HG03378 (cell line): ENCODE results near the gene BST2.

ENCODE experiments used
- ATAC-seq: cut with Tn5 transposase; IDR thresholded peaks from one replicate; pipeline ENCODE4 v1.9.1; 2021; ENCODE audit warnings: mild to moderate bottlenecking, moderate library complexity; ENCODE audit not compliant: unreplicated experiment

Gene BST2

GRCh38 chr19:17405250-17406045, at the start of gene BST2:
Gene BST2, minus strand, starts transcription at chr19:17405630. Its CDS starts 55 bp downstream, at chr19:17405575.
- peak; percentile 71 for ATAC-seq

DNA sequence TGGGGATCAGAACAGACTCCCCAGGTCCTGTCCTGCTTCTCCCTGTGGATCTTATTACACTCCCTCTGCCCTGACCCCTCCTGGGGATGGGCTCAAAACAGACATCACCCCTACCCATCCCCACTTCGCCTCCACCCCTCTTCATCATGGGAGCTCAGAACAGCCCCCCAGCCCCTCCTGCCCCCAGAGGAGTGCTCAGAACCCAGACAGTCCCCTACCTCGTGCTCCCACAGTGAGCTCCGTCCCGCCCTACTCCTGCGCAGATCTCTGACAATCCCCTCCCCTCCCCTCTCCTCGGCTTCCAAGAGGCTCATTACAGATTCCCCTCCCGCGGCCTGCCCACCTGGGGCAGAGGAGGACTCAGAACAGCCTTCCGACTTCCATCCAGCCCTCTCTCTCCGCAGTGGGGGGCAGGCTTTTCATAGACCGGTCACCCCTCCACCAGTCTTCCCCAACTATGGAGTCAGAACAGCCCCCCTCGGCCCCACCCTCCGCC, 49.2 kb upstream of the BST2 start:
- no peak for ATAC-seq

GRCh38 chr19:17451820-17452219, 46.4 kb upstream of the BST2 start:
- no peak for ATAC-seq

- no peak for ATAC-seq
Observed at GRCh38 chr19:17450264-17451075, 45.0 kb upstream of the BST2 start.

GRCh38 chr19:17448131-17448967, 42.9 kb upstream of the BST2 start, which contains the start of gene TMEM221:
Gene TMEM221, minus strand, starts transcription at chr19:17448668. Its CDS starts 206 bp downstream, at chr19:17448462.
- ATAC-seq = no peak

DNA sequence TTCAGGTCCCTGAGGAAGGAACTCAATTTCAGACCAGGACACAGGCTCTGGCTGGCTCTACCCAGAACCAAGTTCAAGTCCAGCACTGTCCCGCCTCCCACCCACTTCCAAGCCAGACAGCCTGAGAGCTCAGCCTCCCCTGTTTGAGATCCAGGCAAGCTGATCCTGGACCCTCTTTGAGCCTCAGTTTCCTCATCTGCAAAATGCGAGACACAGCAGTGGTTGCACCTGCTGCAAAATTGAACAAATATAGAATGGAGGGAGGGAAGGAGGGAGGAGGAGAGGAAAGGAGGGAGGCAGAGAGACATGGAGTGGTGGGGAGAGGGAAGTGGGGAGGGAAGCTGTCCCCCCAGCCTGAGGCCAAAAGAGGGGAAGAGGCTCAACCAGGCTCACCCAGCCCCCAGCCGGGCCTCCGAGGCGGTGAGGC, 42.3 kb upstream of the BST2 start:
- no peak for ATAC-seq

DNA sequence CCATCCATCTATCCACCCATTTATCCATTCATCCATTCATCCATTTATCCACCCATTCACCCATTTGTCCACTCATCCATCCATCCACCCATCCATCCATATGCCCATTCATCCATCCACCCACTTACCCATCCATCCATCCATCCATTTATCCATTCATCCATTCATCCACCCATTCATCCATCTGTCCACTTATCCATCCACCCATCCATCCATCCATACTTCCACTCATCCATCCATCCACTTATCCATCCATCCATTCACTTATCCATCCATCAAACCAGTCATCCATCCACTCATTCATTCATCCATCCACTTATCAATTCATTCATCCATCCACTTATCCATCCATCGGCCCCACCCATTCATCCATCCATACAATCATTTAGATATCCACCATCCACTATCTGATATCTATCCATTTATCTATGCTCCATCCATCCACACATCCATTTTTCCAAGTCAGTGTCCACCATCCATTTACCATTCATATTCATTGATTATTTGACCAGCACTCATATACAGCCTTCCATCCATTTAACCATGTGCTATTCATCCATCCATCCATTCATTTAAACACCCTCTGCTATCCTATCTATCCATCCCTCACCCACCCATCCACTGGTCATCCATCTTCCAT, 40.2 kb upstream of the BST2 start:
- no peak for ATAC-seq

DNA sequence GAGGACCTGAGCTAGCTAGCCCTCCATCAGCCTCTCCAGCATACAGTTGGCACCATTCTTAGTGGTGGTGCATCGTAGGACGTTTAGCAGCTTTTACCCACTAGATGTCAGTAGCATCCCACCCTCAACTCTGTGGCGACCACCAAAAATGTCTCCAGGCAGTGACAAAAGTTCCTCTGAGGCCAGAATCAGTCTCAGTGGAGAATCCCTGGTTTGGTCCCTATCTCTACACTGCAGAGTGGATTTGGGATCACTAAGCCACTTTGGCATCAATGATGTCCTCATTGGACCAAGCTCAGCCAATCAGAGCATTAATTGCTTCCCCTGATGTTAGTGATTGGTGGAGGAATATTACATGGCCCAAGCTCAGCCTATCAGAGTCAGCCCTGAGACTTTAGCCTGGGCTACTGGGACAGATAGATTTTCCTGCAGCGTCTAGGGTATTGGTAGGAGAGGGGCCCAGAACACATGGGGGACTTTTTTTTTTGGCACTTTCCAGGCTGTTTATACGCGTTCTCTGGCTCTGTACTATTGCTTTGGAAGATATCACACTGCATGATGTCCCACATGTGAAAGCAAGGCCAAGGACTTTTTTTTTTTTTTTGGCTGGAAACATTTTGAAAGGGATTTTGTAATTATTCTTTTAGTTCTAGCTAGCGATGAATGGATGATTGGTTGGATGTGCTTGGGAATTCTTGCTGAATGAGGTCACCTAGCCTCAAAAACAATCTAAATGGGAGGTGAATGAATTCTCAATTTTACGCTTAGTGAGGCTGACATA, 36.0 kb upstream of the BST2 start:
- no peak for ATAC-seq

GRCh38 chr19:17436874-17437267, 31.4 kb upstream of the BST2 start:
- no peak for ATAC-seq

DNA sequence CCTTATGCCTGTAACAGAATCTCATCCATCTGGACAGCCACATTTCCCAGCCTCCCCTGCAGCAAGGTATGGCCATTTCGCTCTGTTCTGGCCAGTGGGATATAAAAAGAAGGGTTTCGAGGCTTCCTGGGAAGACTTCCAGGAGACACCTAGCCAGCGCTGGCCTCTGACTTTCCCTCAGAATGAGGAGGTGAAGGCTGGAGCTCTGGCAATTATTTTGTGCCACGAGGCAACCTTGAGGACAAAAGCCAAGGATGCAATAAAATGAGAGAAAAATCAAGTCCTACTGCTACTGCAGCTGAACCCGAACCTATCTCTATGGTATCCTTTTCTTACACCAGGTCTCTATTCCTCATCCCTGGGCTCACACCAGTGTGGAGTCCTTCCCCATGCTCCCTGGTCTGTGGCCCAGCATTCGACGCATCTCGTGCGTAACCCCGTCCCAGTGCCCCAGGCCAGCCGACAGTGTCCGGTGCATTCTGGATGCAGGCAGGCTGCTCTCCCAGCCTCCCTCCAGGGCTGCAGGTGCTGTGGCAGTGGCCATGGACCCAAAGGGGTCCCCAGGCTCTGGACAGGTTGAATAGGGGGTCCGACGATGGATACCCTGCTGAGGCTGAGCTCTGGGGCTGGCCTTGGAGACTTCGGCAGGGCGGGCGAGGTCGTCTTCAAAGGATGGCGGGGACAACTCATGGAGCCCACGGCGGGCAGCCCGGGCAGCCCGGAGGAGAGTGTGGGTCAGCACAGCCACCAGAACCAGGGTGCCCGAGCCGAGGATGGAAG, 30.9 kb upstream of the BST2 start:
- ATAC-seq = no peak

DNA sequence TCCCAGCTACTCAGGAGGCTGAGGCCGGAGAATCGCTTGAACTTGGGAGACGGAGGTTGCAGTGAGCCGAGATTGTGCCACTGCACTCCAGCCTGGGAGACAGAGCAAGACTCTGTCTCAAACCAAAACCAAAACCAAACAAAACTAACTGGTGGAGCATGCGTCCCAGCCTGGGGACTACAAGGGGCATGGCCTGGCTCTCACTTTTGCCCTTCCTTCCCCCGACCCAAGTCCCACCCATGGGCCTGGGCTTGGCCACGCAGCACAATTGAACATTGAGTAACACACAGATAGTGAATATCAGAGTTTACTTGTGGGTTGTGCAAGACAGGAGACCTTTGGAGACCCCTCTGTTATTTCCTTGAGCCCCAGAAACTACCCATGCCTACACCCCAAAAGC, 29.8 kb upstream of the BST2 start:
- no peak for ATAC-seq

DNA sequence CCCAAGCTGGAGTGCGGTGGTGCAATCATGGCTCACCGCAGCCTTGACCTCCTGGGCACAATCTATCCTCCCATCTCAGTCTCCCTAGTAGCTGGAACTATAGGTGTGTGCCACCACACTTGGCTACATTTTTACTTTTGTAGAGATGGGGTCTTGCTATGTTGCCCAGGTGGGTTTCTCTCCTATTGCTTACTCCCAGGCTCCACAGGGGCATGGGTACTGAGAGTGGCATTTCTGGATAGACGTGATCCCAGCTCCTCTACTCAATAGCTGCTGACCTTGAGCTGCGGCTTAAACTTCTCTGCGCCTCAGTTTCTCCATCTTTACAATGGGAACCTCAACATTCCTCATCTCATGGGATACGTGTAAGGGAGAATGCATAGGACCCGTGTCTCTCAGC, 26.0 kb upstream of the BST2 start:
- ATAC-seq = no peak

- ATAC-seq = no peak
Observed at GRCh38 chr19:17429641-17430113, 24.2 kb upstream of the BST2 start.

GRCh38 chr19:17424743-17425365, 19.4 kb upstream of the BST2 start:
- no peak for ATAC-seq

DNA sequence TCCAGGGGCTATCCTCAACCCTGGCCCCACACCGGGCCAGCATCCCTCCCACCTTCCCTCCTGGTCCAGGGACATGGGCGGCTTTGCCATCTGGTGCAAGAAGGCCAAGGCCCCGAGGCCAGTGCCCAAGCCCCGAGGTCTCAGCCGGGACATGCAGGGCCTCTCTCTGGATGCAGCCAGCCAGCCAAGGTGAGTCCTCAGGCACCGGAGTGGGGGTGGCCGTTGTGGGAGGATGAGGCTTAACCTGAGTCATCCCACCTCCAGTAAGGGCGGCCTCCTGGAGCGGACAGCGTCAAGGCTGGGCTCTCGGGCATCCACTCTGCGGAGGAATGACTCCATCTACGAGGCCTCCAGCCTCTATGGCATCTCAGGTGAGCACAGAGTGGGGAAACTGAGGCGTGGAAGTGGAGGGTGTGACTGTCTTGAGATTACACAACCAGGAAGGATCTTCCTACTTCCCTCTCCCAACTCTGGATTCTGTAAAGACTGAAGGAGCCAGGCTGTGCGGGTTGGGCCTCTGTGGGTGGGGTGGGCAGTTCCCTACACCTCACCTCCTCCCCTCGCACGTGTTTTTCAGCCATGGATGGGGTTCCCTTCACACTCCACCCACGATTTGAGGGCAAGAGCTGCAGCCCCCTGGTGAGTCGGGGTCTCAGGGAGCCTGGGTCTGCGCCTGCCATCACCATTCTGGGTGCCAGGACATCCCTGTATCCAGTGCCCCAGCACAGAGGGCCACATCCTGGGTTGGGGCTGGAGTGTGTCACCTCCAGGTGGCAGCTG, 18.2 kb upstream of the BST2 start:
- ATAC-seq = no peak

DNA sequence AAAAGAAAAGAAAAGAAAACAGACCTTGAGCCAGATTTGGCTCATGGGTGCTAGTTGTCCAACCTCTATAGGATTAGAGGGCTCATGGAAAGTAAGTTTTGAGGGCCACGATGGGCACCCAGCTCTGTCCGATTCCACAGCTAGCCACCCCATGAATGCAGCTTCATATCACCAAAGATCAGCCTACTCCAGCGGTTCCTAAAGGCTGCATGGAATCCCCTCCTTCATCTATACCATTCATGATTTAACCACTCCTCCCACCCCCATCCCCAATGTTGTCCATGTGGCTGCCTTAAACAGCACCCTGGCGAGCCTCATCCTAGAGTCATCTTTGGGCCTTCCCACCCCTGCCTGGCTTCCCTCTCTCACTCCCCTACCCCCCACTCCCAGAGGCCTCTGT, 16.5 kb upstream of the BST2 start:
- ATAC-seq = no peak

GRCh38 chr19:17420475-17420924, 15.1 kb upstream of the BST2 start:
- ATAC-seq = no peak
